Tibial artery (tissue), 4 donors: ENCODE measurements around the gene GHR.

Experiments
- DNase-seq, 2 donors: peaks; one replicate each; pipeline ENCODE4 v3.0.0-alpha.2; 2019
- H3K27ac ChIP-seq, 2 donors: fragments of 200-600 bp; sonication (generic) in 1 of 2; 1 replicate in 1 of 2; 2 replicates in 1 of 2; pipeline ENCODE4 v1.5.1; 2018 to 2019; ENCODE audit warnings: mild to moderate bottlenecking in 1 of 2
- H3K27me3 ChIP-seq, 2 donors: fragments of 200-600 bp; sonication (generic) in 1 of 2; one replicate each; pipeline versions ENCODE4 v1.5.1 to v1.6.0; 2016 to 2019
- H3K36me3 ChIP-seq, 3 donors: fragments of 200-600 bp; sonication (generic) in 2 of 3; one replicate each; pipeline ENCODE4 v1.5.1; 2016 to 2019; ENCODE audit warnings: mild to moderate bottlenecking in 2 of 3
- H3K4me1 ChIP-seq, 4 donors: fragments of 200-600 bp; sonication (generic) in 2 of 4; 1 replicate in 3 of 4; 2 replicates in 1 of 4; pipeline ENCODE4 v1.5.1; 2016 to 2019
- H3K4me3 ChIP-seq, 2 donors: fragments of 200-600 bp; sonication (generic) in 1 of 2; 1 replicate in 1 of 2; 2 replicates in 1 of 2; pipeline ENCODE4 v1.5.1; 2018 to 2019; ENCODE audit warnings: mild to moderate bottlenecking in 2 of 2
- H3K9me3 ChIP-seq, 3 donors: fragments of 200-600 bp; sonication (generic) in 1 of 3; one replicate each; pipeline ENCODE4 v1.5.1; 2016 to 2019
- CTCF ChIP-seq, 2 experiments: fragments of 200-600 bp in 1 of 2; fragments of 450-650 bp in 1 of 2; IDR thresholded peaks; one replicate each; pipeline ENCODE4 v1.5.1; 2017 to 2019; ENCODE audit warnings: antibody characterized with exemption in 2 of 2, mild to moderate bottlenecking in 1 of 2, moderate library complexity in 1 of 2
- intact Hi-C: fragments of 100-400 bp; cut with DNase I; formaldehyde crosslinking; loops from one replicate; pipeline ENCODE4 v1.15.0; 2023; ENCODE audit warnings: low total_unique reads

Gene GHR

GRCh38 chr5:42583322-42583721 is 160.1 kb downstream of the GHR start:
- Histone ChIP-seq H3K4me3 (no peak overlapping the region), H3K27me3 (no peaks in the 10 kb centered on the region), H3K36me3 (no peaks in the 10 kb centered on the region), H3K9me3 (no peaks in the 10 kb centered on the region), H3K4me1 (peaks cover 0 to 21% (median 14%) of the 10 kb centered on the region in 4 donors), H3K27ac (no peak overlapping the region)
- intact Hi-C loops = loop anchor here (10.0 kb wide), 1 partner anchor 181 kb away; no protein-coding TSS in a partner anchor
- peak; percentile 60 to 77 for DNase-seq
- peak; percentile 73 to 80 for TF ChIP-seq CTCF (IDR thresholded peaks at IDR 0.05)

GRCh38 chr5:42586625-42587024 is 163.4 kb downstream of the GHR start:
- no peaks in the 10 kb centered on the region for H3K9me3 ChIP-seq
- no peak overlapping the region for H3K4me3 ChIP-seq
- H3K27me3 ChIP-seq = no peaks in the 10 kb centered on the region
- no peaks in the 10 kb centered on the region for H3K36me3 ChIP-seq
- no peak for TF ChIP-seq CTCF (IDR thresholded peaks at IDR 0.05)
- intact Hi-C loops = loop anchor here (5.0 to 10.0 kb wide), 2 partner anchors 164 to 178 kb away; partner anchors contain the start of gene GHR
- peaks cover 0 to 33% (median 20%) of the 10 kb centered on the region in 4 donors for H3K4me1 ChIP-seq
- DNase-seq = peak in 1 of 2 donors; percentile 80
- H3K27ac ChIP-seq = peak overlapping the region in 1 of 2 donors; percentile 46

- DNase-seq = no peak
- peak overlapping the region; percentile 43 to 46 for H3K27ac ChIP-seq
- no peak for TF ChIP-seq CTCF (IDR thresholded peaks at IDR 0.05)
- H3K9me3 ChIP-seq = no peaks in the 10 kb centered on the region
- no peaks in the 10 kb centered on the region for H3K27me3 ChIP-seq
- intact Hi-C loops = loop anchor here (5.0 to 10.0 kb wide), 2 partner anchors 165 to 178 kb away; partner anchors contain the start of gene GHR
- H3K36me3 ChIP-seq = no peaks in the 10 kb centered on the region
- H3K4me3 ChIP-seq = peak overlapping the region in 1 of 2 donors; percentile 16
- peaks cover 0 to 33% (median 20%) of the 10 kb centered on the region in 4 donors for H3K4me1 ChIP-seq
Observed at GRCh38 chr5:42587096-42587723, 164.0 kb downstream of the GHR start.

- H3K36me3 ChIP-seq = no peaks in the 10 kb centered on the region
- no peaks in the 10 kb centered on the region for H3K27me3 ChIP-seq
- no peak overlapping the region for H3K27ac ChIP-seq
- no peaks in the 10 kb centered on the region for H3K9me3 ChIP-seq
- TF ChIP-seq CTCF (IDR thresholded peaks at IDR 0.05) = no peak
- H3K4me1 ChIP-seq = peaks cover 0 to 33% (median 20%) of the 10 kb centered on the region in 4 donors
- H3K4me3 ChIP-seq = no peak overlapping the region
- intact Hi-C loops = no loop called here
- no peak for DNase-seq
Observed at GRCh38 chr5:42590566-42590965, 167.3 kb downstream of the GHR start.

GRCh38 chr5:42591015-42591414 is 167.8 kb downstream of the GHR start:
- Histone ChIP-seq H3K4me3 (no peak overlapping the region), H3K9me3 (no peaks in the 10 kb centered on the region), H3K27me3 (no peaks in the 10 kb centered on the region), H3K27ac (no peak overlapping the region), H3K4me1 (peaks cover 0 to 33% (median 20%) of the 10 kb centered on the region in 4 donors), H3K36me3 (no peaks in the 10 kb centered on the region)
- no peak for TF ChIP-seq CTCF (IDR thresholded peaks at IDR 0.05)
- intact Hi-C loops = no loop called here
- no peak for DNase-seq
